IMR-90 (cell line): ENCODE measurements around the gene PTK7.

Experiments
- CEBPB ChIP-seq: IDR thresholded peaks from 2 replicates; pipeline ENCODE4 v1.6.1; 2012; ENCODE audit warnings: low read depth, low read length, improper control_type of control experiment
- POLR2A ChIP-seq: IDR thresholded peaks from 2 replicates; pipeline ENCODE4 v1.6.1; 2012; ENCODE audit warnings: mild to moderate bottlenecking, low read depth, low read length
- RCOR1 ChIP-seq: IDR thresholded peaks from 2 replicates; pipeline ENCODE4 v1.6.1; 2012; ENCODE audit warnings: mild to moderate bottlenecking, low read length, improper control_type of control experiment; ENCODE audit not compliant: insufficient replicate concordance
- SMC3 ChIP-seq: fragments of 150-350 bp; IDR thresholded peaks from 2 replicates; pipeline ENCODE4 v1.6.1; 2016; ENCODE audit warnings: low read depth, mild to moderate bottlenecking, antibody characterized with exemption, low read length, moderate library complexity
- TF ChIP-seq, protein P1 (sequence below): conservative IDR thresholded peaks from 2 replicates; pipeline ENCODE4 v1.5.1; 2012; ENCODE audit warnings: mild to moderate bottlenecking, low read depth, low read length, improper control_type of control experiment
- TF ChIP-seq, protein P2 (sequence below): fragments of 150-350 bp; IDR thresholded peaks from 2 replicates; pipeline ENCODE4 v1.6.1; 2016; ENCODE audit warnings: low read depth, mild to moderate bottlenecking, low read length, moderate library complexity, borderline replicate concordance
- TF ChIP-seq, protein P3 (sequence below): fragments of 150-350 bp; IDR thresholded peaks from 2 replicates; pipeline ENCODE4 v1.6.1; 2017; ENCODE audit warnings: mild to moderate bottlenecking, antibody characterized with exemption, low read length, low read depth

DNA sequence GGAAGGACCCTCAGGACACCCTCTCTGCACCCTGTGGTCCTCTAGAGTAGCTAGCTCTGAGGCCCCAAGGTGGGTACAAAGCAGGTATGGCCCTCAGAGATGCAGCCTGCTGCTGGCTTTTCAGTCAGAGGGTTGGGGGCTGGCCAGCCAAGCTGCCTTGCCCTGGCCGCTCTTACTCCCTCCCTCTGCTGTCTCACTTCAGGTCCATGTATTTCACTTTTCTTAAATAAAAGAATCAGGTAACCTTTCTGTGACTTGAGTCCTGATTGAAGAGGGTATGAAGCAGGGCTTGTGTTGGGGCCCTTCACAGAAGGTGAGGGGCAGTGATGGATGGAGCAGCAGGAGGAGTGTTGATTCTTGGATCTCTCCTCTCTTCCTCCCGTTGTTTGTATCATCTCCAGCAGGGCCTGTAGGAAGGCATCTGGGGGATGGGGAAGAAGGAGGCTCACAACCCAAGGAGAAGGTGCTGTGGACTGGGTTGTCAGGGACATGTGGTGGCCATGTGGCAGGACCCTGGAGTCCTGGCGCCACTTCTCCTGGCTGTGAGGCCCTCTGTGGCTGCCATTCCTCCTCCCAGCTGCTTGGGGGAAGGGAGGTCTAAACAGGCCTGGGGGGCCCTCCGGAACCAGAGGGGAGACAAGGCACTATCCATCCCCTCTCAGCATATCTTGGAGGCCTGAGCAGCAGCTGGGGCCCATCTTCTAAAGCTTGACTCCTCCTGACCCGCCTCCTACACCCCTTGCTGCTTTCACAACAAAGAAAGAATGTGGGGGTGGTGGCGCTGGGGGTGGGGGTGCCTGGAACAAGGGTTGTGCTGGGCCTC, 1.1 kb upstream of the PTK7 start:
- TF ChIP-seq, protein P1, sequence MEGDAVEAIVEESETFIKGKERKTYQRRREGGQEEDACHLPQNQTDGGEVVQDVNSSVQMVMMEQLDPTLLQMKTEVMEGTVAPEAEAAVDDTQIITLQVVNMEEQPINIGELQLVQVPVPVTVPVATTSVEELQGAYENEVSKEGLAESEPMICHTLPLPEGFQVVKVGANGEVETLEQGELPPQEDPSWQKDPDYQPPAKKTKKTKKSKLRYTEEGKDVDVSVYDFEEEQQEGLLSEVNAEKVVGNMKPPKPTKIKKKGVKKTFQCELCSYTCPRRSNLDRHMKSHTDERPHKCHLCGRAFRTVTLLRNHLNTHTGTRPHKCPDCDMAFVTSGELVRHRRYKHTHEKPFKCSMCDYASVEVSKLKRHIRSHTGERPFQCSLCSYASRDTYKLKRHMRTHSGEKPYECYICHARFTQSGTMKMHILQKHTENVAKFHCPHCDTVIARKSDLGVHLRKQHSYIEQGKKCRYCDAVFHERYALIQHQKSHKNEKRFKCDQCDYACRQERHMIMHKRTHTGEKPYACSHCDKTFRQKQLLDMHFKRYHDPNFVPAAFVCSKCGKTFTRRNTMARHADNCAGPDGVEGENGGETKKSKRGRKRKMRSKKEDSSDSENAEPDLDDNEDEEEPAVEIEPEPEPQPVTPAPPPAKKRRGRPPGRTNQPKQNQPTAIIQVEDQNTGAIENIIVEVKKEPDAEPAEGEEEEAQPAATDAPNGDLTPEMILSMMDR: no peak
- no peak for TF ChIP-seq POLR2A
- TF ChIP-seq CEBPB: 0 out of 2 replicates have a peak, but pooled peaks have one; percentile 33
- TF ChIP-seq RCOR1: no peak
- TF ChIP-seq, protein P2, sequence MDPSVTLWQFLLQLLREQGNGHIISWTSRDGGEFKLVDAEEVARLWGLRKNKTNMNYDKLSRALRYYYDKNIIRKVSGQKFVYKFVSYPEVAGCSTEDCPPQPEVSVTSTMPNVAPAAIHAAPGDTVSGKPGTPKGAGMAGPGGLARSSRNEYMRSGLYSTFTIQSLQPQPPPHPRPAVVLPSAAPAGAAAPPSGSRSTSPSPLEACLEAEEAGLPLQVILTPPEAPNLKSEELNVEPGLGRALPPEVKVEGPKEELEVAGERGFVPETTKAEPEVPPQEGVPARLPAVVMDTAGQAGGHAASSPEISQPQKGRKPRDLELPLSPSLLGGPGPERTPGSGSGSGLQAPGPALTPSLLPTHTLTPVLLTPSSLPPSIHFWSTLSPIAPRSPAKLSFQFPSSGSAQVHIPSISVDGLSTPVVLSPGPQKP: no peak
- TF ChIP-seq SMC3: no peak
- TF ChIP-seq, protein P3, sequence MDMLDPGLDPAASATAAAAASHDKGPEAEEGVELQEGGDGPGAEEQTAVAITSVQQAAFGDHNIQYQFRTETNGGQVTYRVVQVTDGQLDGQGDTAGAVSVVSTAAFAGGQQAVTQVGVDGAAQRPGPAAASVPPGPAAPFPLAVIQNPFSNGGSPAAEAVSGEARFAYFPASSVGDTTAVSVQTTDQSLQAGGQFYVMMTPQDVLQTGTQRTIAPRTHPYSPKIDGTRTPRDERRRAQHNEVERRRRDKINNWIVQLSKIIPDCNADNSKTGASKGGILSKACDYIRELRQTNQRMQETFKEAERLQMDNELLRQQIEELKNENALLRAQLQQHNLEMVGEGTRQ: no peak
